Measurements from ENCODE around the gene SLC26A8.
A peak's percentile ranks its signal among the peaks of the same experiment; 100 is the strongest.
"Not testable (repeated sequence)": the region's sequence is repeated elsewhere in the genome, so short reads cannot be mapped to it uniquely, and the experiment has no call there.

SLC26A8 gene

DNA sequence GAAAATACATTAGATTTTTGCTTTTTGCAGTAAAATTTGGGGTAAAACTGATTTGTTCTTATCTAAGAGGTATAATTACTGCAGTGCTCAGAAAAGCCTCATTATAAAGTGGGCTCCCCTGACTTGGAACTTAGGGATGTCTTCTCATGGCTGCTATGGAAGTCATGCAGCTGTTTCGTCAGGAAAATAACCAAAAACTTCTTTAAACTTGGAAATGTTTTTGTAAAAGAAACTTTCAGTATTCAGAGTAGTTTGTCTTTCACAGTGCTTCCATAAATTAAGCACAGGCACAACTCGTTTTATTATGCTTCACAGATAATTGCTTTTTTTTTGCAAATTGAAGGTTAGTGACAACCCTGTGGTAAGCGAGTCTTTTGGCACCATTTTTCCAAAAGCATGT, 10.0 kb upstream of the SLC26A8 start:
- TF ChIP-seq, protein P1, sequence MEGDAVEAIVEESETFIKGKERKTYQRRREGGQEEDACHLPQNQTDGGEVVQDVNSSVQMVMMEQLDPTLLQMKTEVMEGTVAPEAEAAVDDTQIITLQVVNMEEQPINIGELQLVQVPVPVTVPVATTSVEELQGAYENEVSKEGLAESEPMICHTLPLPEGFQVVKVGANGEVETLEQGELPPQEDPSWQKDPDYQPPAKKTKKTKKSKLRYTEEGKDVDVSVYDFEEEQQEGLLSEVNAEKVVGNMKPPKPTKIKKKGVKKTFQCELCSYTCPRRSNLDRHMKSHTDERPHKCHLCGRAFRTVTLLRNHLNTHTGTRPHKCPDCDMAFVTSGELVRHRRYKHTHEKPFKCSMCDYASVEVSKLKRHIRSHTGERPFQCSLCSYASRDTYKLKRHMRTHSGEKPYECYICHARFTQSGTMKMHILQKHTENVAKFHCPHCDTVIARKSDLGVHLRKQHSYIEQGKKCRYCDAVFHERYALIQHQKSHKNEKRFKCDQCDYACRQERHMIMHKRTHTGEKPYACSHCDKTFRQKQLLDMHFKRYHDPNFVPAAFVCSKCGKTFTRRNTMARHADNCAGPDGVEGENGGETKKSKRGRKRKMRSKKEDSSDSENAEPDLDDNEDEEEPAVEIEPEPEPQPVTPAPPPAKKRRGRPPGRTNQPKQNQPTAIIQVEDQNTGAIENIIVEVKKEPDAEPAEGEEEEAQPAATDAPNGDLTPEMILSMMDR (IDR thresholded peaks at IDR 0.05; ENCODE audit: insufficient read depth, low read length, missing control alignments): no peak
- DNase-seq (ENCODE audit: low read depth, low spot score): no peak
- no peak overlapping the region for H3K4me3 ChIP-seq (ENCODE audit: low read depth, low read length)
- ChIA-PET CTCF (interaction anchor here (0.8 to 1.1 kb wide), 2 partner anchors 9 to 22 kb away, joined by 3 read pairs; no protein-coding TSS in a partner anchor), POLR2A (no interaction called here)

DNA sequence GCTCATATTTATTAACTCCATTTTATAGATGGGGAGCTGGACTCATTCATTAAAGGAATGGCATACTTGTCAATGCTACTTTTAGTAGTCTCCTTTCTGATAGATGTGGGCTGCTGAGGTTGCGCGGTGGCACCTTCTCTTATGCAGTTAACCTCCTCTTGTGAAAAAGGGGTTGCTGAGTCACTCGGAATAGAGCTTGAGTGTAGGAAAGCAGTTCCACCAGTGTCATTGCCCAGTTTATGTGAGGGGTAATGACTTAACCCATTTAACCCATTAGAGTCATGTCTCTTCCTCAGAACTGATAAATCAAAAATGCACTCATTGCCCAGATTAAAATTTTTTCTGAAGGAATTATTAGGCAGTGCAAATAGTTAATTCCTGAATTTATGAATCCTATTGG, 9.5 kb upstream of the SLC26A8 start:
- TF ChIP-seq, protein P1 (IDR thresholded peaks at IDR 0.05; ENCODE audit: insufficient read depth, low read length, missing control alignments): no peak
- ChIA-PET CTCF (interaction anchor here (0.8 to 2.2 kb wide), 3 partner anchors 9 to 62 kb away, joined by 3 to 15 read pairs (median 3); no protein-coding TSS in a partner anchor), POLR2A (no interaction called here)
- no peak overlapping the region for H3K4me3 ChIP-seq (ENCODE audit: low read depth, low read length)
- no peak for DNase-seq (ENCODE audit: low read depth, low spot score)

DNA sequence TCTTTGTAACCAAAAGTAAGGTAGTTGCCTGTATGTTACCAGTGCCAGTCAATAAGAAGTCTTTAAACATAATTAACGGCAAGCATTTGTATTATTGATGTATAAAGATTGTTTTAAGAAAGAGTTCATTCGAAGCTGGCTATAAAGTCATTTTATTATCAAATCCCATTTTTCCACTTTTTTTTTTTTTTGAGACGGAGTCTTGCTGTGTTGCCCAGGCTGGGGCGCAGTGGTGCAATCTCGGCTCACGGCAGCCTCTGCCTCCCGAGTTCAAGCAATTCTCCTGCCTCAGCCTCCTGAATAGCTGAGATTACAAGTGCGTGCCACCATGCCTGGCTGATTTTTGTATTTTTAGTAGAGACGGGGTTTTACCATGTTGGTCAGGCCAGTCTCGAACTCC, 8.7 kb upstream of the SLC26A8 start:
- H3K4me3 ChIP-seq (ENCODE audit: low read depth, low read length); DNase-seq (ENCODE audit: low read depth, low spot score); POLR2A ChIA-PET: not testable (repeated sequence)
- CTCF ChIA-PET: interaction anchor here (0.8 to 2.2 kb wide), 3 partner anchors 13 to 62 kb away, joined by 3 to 15 read pairs (median 4); no protein-coding TSS in a partner anchor

DNA sequence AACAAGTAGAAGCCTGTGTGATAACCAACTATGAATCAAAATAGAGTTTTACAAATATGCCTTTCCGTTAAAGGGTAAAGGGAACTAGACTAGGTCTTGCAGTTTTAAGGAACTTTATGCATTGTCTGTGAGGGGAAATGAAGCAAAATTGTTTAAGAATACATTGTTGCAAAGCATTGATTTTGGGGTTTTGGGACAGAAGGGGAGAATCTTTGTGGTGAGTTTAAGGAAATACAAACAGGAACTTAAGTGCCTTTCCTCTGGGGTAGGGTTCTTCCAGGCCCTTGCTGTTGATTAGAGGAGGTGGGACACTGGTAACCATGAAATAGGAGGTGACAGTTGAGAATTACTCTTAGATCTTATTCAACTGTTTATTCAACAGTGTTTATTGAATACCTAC, 7.8 kb upstream of the SLC26A8 start:
- ChIA-PET CTCF (interaction anchor here (0.7 to 2.2 kb wide), 3 partner anchors 26 to 63 kb away, joined by 4 to 15 read pairs (median 5); no protein-coding TSS in a partner anchor), POLR2A (interaction anchor here (0.6 kb wide), 1 partner anchor 1015 kb away, joined by 3 read pairs; no protein-coding TSS in a partner anchor)
- no peak overlapping the region for H3K4me3 ChIP-seq (ENCODE audit: low read depth, low read length)
- DNase-seq (ENCODE audit: low read depth, low spot score): no peak
- TF ChIP-seq, protein P1 (IDR thresholded peaks at IDR 0.05; ENCODE audit: insufficient read depth, low read length, missing control alignments): no peak

DNA sequence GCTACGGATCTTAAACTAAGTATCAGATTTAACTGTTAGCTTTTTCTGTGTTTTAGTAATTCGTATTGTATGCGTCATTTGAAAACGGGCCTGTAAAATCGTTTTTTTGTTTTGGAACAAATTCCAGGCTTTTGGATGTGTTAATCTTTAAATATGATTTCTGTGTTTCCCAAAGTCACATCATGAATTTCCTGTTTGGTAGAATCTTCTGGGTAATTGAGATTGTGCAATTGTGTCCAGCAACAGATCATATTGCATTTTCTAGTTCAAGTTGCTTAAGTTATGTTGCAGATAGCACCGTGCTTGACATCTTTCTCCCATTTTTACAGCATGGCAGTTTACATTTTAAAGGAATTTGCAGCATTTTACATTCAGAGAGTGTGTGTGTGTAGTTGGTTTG, 5.0 kb upstream of the SLC26A8 start:
- no peak for DNase-seq (ENCODE audit: low read depth, low spot score)
- TF ChIP-seq, protein P1 (IDR thresholded peaks at IDR 0.05; ENCODE audit: insufficient read depth, low read length, missing control alignments): no peak
- ChIA-PET POLR2A (interaction anchor here (0.5 to 0.7 kb wide), 2 partner anchors 13 to 989 kb away, joined by 3 read pairs; no protein-coding TSS in a partner anchor), CTCF (interaction anchor here (1.0 to 9.7 kb wide), 6 partner anchors 9 to 331 kb away, joined by 3 to 210 read pairs (median 5); no protein-coding TSS in a partner anchor)
- peak overlapping the region; percentile 99 for H3K4me3 ChIP-seq (ENCODE audit: low read depth, low read length)

DNA sequence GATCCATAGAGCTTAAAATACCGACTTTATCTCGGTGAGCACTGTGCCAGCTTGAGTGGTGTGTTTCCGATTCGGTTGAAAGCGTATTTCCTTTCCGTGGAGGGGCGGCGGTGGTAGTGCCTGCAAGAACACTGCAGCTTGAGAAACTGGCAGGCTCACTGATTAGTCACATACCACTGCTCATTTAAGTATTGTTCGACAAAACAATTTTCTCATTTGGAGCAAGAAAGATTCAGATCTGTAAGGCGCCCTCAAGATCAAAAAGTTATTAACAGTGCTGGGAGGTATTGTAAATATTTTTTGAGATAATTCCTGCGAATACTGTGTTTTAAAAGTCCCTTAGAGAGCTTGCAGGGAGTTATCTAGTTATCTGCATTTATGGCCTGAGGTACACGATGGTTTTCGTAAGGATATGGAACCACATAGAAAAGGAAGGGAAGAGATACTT, 4.5 kb upstream of the SLC26A8 start:
- POLR2A ChIA-PET: interaction anchor here (0.5 to 0.7 kb wide), 3 partner anchors 13 to 990 kb away, joined by 3 to 4 read pairs (median 3); no protein-coding TSS in a partner anchor
- no peak for DNase-seq (ENCODE audit: low read depth, low spot score)
- peak overlapping the region; percentile 99 for H3K4me3 ChIP-seq (ENCODE audit: low read depth, low read length)
- TF ChIP-seq, protein P1 (IDR thresholded peaks at IDR 0.05; ENCODE audit: insufficient read depth, low read length, missing control alignments): no peak
- CTCF ChIA-PET: interaction anchor here (0.8 to 9.7 kb wide), 9 partner anchors 10 to 331 kb away, joined by 3 to 210 read pairs (median 6); no protein-coding TSS in a partner anchor

Data from AG04449 (cell line).